ENCODE measurements around the gene PPIL1.

- no peak for TF ChIP-seq ELK1 (IDR thresholded peaks at IDR 0.05; ENCODE audit: low read depth, low read length)
- TF ChIP-seq CTCF (IDR thresholded peaks at IDR 0.05), result no peak
Measured at GRCh38 chr6:36820700-36821580, 53.7 kb downstream of the PPIL1 start.

All from A549 (cell line).